NCI-H1092 (cell line): ENCODE data around the gene R3HDML.
"Not testable (repeated sequence)": the region's sequence is repeated elsewhere in the genome, so short reads cannot be mapped to it uniquely, and the experiment has no call there.

Source experiments
- DNase-seq: peaks from one replicate; lab custom pipeline; 2025; lab: John Stamatoyannopoulos, UW

R3HDML gene, protein sequence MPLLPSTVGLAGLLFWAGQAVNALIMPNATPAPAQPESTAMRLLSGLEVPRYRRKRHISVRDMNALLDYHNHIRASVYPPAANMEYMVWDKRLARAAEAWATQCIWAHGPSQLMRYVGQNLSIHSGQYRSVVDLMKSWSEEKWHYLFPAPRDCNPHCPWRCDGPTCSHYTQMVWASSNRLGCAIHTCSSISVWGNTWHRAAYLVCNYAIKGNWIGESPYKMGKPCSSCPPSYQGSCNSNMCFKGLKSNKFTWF

GRCh38 chr20:44336725-44337380, at the start of gene R3HDML:
TSS of gene R3HDML (plus strand) at chr20:44337043. CDS start at chr20:44337158, 115 bp downstream.
- DNase-seq = no peak

- no peak for DNase-seq
These were observed 49.4 kb upstream of the R3HDML start for GRCh38 chr20:44287272-44288097.

- no peak for DNase-seq
These were observed 48.6 kb upstream of the R3HDML start for GRCh38 chr20:44288252-44288651.

GRCh38 chr20:44291754-44292153, 45.1 kb upstream of the R3HDML start:
- DNase-seq = no peak

DNA sequence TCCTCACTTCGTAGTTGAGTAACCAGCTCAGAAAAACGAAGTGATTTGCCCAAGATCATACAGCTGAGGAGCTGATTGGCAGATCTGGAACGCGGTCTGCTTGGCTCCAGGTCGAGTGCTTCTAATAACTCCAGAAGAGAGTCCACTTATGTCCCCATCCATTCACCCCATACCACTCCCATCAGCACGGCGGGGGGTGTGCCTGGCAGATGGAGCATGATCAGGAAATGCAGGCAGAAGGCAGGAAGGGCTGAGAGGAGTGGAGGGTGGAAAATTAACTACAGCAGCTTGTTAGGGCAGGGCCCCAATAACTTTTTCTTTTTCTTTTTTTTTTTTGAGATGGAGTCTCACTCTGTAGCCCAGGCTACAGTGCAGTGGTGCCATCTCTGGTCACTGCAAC, 40.8 kb upstream of the R3HDML start:
- DNase-seq = peak; percentile 26

- no peak for DNase-seq
These were observed 39.1 kb upstream of the R3HDML start for GRCh38 chr20:44297721-44298120.

GRCh38 chr20:44299011-44299535, 37.8 kb upstream of the R3HDML start:
- DNase-seq = not testable (repeated sequence)

- DNase-seq = no peak
These were observed 35.6 kb upstream of the R3HDML start for GRCh38 chr20:44301285-44301684.

DNA sequence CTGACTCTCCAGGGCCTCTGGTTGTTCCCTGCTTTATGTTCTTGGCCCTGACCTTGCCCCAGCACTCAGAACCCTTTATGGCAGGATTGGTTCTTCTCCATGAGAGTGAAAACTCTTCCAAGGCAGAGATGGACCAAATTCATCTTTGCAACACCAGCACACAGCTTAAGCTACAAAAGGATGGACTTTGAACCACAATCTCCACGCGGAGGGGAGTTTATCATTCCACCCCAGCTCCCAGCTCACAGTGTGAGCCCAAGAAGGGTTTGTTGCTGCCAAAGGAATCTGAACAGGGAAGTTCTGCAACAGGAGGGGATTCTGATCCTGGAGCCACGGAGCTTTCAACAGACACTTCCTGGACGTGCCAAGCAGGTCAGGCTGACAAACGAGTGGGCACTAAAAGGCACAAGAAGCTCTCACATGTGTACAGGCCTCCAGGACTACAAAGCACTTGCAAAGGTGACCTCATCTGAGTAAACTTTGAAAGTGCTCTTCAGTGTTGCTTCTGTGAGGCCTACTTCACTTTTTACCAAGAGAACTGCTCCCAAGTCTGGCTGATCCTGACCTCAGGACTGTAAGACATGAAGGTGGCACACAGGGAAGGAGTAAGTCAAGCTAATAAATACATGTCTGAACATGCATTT, 34.7 kb upstream of the R3HDML start:
- no peak for DNase-seq

DNA sequence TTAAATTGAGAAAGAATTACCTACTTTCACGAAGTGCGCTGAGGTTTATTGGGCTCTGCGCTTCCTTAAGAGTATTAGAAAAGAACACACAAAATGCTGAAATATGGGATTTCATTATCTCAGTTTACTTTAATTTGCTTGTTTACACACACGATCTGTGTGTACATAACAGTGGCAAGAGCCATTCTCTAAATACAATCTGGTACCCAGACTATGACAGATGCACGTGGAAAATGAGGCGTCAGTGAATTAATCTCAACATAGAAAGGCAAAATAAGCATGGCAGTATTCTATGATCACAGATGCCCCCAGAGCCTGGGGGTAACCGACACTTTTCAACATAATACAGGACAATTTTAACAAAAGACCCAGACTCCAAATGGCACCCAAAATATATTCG, 34.1 kb upstream of the R3HDML start:
- DNase-seq = no peak

DNA sequence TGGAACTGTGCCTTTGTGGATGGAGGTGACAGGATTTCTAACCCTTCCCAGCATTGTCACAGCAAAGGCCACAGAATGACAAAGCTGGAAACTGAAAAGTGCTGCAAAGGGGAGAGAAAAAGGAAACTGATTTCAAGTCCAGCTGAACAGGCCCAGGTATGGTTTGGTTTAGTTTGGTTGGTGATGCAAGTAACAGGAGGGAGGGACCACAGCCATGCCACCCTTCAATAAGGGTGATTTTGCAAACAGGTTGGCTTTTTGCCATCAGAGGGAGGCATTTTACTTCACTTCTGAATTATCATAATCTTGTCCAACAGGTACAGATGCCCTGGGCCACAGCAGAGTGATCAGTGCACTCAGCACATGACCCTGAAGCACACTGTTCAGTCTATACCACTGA, 32.5 kb upstream of the R3HDML start:
- no peak for DNase-seq

GRCh38 chr20:44306927-44307326, 29.9 kb upstream of the R3HDML start:
- DNase-seq = no peak

DNA sequence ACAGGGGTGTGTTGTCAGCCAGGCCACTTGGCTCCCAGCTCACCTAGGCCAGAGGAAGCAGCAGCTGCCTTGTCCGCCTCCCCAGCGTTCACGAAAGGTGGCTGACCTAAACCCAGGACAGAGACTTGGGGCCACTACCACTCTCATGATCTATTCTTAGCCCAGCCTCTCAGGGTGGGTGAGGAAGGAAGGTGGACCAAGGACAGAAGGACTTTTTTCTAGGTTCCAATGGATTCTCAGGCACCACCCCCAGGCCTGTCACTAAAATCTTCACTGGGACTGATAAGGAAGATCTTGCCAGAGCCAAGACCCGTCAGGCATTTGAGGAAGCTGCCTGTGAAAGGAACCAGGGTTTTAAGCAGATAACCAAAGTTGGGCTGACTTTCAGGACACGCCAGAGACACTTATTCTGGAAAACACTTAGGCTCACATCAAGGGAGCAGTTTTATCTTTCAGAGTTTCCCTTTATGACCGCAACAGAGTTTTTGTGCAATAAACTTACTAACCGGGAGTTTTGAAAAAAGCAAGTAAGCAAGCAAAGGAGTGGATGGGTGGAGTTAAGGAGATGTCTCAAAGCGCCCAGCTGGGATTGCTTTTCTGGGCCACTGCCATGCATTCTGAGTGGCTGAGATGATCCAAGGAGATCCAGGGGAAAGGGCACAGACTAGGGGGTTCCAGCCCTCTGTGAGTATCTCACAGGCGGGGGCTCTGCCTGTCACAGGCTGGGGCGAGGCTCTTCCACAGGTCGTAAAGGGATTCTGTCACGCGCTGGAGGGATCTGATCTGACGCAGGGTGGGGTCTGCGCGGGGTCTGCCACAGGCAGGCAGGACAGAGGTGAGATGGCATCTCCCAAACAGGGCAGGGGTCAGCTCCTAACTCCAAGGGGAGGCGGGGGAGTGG, 26.8 kb upstream of the R3HDML start:
- DNase-seq = no peak

DNA sequence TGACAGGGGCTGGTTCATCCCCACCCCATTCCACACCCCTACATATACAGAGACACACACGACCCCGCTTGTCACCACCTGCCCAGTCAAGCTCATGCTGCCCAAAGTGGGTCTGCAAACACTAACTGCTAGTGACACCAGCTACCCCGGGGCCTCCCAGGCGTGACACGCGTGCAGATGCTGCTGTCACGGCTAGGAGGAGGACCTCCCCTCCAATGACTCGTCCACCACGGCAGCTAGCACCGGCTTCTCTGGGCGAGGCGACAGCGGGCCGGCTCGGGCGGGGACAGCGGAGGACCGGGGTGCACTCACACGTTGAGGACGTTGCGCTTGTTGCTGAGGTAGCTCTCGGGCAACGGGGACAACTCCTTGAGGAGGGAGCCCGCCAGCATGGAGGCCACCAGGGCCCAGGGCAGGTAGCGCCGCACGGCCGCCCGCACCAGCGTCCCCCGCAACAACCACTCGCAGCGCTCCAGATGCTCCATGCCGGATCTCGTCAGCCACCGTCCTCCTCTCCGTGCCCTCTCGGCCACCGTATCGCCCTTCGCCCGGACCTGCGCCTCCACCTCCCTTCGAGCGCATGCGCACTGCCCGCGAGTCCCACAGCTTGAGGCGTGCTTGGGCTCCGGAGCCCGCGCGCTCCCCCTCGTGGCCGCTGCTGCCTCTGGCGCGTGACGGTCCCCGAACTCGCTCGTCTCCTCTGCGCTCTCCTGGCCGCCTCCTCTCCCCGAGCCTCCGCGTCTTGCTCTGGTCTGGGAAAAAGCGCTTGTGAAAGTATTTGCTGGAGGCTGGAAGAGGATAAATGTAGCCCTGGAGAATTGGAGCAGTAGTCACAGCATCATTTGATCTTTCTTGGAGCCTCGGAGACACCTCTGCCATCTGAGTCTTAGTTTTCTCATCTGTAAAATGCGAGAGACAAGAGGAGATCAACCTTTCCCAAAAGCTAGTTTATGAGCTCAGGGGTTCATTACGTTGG, 25.9 kb upstream of the R3HDML start, which contains the start of gene FITM2:
TSS of gene FITM2 (minus strand) at position 539 of the 976 bp plus-strand sequence. CDS start at position 485, 54 bp downstream.
- DNase-seq = peak; percentile 96

GRCh38 chr20:44314870-44315269, 22.0 kb upstream of the R3HDML start:
- DNase-seq = no peak

- no peak for DNase-seq
These were observed 16.9 kb upstream of the R3HDML start for GRCh38 chr20:44319839-44320422.

- no peak for DNase-seq
These were observed 12.5 kb upstream of the R3HDML start for GRCh38 chr20:44324343-44324742.

DNA sequence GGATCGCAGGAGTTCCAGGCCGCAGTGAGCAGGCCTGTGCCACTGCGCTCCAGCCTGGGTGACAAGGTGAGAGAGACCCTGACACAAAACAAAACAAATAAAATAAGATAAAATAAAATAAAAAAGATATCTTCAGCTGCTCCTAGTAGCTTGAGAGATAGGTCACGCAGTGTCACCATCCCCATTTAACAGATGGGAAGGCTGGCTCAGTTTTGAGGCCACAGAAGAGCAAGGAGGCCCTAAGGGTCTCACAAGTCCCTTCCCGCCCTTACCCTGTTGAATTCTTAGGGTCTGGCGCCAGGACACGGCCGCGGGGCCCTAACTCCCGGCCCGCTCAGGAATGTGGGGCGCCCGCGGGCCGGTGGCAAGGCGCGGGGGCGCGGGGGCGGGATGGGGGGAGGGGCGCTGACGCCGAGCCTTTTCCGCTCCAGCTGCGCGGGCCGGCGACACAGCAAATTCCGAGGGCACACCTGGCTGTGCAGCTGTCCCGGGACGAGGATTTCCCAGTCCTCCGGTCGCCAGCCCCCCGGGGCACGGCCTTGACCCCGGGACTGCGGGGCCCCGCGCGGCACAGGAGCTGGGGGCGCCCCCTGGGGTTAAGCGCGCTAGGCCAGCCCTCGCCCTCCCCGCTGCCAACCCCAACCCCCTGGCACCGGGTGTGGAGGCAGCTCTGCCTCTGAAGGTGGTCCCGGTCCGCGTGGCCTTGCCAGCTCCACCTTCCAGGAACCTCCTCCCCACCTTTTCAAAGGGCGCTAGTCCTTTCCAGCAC, 10.3 kb upstream of the R3HDML start:
- DNase-seq = no peak

- not testable (repeated sequence) for DNase-seq
These were observed 9.1 kb upstream of the R3HDML start for GRCh38 chr20:44327748-44328147.
